NCI-H524 treated with DMSO at 0.1 percent for 48 hours (cell line): Measurements from ENCODE around the gene MTG2.
A peak's percentile ranks its signal among the peaks of the same experiment; 100 is the strongest.

Source experiments
- DNase-seq: peaks from one replicate; lab custom pipeline; 2025; lab: John Stamatoyannopoulos, UW

MTG2 gene, protein sequence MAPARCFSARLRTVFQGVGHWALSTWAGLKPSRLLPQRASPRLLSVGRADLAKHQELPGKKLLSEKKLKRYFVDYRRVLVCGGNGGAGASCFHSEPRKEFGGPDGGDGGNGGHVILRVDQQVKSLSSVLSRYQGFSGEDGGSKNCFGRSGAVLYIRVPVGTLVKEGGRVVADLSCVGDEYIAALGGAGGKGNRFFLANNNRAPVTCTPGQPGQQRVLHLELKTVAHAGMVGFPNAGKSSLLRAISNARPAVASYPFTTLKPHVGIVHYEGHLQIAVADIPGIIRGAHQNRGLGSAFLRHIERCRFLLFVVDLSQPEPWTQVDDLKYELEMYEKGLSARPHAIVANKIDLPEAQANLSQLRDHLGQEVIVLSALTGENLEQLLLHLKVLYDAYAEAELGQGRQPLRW

DNA sequence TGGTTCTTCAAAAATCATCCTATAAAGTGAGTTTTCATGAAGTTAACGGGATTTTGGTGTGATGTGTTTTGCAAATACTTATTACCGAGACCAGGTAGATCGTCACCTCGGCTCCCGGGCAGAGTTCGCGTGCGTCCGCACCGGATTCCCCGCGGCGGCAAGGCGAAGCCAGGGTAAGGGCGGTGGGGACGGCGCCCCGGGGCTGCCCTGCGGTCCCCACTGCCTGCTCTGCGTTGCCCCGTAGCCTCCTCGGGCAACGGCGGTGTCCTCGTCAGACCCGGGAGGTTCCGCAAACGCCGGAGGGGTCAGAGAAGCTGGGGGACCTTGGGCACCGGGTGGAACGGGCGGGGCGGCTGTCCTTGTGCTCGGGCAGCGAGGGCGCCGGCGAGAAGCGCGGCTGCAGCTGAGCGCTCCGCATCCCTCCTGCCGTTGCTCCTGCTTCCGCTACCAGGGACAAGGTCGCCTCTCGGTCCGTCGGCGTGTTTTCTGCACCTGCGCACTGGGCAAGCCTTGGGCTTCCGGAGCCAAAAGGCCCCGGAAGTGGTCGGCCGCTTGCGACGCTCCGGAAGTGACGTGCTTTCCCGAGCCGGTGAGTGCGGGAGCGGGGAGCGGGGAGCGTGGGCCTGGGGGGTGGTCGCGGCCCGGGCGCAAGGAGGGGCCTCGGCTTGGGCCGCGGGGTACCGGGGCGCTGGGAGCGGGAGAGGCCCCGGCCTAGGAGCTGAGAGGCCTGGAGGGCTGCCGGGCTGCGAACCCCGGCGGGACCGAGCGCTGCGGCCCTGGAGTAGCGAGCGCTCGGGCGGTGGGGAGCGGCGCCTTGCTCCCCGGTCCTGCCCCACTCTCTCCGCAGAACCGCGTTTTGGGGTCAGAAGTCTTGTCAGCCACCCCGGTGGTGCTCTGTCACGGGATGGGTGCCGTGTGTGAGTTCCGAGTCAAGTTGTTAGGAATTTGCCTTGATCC, at the start of gene MTG2:
Gene MTG2, plus strand, starts transcription at position 560 of the 957 bp plus-strand sequence. CDS start 10,393 bp downstream, outside the sequence.
- DNase-seq: peak; percentile 58

DNA sequence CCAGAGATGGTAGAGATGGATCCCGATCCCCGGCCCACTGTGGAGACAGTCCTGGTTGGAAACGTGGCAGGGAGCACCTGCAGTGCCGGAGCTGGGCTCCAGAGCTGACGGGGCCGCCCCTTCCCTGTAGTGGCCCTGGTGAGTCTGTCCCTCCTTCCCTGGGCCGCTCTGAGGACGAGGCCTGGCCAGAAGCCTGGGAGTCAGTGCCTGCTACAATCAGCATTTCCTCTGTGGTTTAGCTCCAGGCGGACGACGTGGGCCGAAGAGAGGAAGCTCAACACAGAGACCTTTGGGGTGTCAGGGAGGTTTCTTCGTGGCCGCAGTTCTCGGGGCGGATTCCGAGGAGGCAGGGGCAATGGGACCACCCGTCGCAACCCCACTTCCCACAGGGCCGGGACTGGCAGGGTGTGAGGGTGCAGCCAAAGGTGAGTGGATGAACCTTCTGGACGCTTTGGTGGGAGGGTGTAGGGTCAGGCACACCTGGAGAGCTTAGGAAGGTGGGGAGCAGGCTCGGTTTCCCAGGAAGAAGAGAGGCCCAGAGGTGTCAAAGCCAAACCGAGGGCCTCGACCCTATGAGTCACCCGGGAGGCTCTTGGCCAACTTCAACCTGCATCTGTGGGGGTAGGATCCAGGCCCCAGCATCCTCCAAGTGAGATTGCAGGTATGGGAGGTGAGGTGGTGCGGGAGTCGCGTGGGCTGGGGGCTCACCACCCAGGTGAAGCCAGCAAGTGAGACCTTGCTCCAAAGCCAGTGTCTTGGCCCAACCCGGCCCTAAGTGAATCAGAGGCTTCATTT, 49.6 kb upstream of the MTG2 start:
- DNase-seq: no peak

DNA sequence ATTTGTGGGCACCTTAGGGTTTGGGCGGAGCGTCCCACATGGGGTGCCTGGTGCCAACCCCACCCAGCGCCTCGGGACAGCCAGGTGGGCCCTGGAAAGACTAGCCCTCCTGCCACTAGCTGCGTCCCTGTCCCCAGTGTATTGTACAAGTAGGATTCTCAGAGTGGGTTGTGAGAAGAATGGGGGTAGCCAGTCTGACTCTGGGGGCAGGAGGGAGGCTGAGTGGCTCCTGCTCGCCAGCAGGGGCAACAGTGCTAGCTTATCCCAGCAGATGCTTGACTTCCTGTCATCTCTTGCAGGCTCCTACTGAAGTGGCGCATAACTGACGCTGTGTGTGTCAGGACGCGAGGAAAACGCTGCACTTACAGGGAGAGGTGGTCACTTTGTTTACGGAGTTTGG, 49.0 kb upstream of the MTG2 start:
- no peak for DNase-seq

DNA sequence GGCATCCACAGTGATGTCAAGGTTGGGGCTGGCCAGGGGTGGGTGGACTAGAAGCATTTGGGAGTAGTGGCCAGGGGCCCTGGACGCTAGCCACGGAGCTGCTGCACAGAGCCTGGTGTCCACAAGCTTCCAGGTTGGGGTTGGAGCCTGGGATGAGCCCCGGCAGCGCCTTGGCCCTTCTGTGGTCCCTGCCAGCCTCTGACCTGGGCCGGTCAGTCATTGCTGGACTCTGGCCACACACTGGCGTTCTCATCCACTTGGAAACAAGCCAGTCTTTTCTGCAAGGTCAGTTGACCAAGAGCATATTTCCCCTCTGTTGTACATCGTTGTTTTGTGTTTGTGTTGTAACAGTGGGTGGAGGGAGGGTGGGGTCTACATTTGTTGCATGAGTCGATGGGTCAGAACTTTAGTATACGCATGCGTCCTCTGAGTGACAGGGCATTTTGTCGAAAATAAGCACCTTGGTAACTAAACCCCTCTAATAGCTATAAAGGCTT, 48.0 kb upstream of the MTG2 start:
- no peak for DNase-seq

DNA sequence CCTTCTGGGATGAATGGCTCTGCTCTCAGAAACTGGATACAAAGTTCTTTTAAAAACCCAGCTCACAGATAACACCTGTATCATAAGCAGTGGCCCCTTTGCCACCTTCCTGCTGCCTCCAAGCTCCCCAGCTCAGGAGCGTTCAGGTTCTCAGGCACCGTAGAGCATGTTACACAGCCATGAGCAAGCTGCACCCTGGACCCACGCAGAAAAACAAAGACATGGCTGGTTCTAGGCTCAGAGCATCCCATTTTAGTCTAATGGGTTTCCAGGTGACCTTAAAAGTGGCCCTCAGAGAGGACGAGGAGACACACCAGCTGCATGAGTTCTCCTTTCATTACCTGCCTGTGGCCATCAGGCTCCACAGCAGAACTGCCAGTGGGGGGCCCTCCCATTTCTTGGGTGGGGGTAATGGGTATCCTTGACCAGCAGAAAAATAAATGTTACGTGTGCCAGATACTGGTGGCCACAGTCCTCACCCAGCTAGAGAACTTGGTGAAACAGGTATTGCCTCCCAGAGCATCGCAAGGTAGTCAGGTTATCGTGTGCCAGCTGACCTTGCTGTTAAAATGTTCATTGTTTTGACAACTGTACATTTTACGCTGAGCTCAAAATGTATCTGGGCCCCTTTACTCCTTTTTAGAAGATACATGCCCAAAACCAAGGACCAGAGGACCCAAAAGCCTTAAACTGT, 47.1 kb upstream of the MTG2 start:
- no peak for DNase-seq

DNA sequence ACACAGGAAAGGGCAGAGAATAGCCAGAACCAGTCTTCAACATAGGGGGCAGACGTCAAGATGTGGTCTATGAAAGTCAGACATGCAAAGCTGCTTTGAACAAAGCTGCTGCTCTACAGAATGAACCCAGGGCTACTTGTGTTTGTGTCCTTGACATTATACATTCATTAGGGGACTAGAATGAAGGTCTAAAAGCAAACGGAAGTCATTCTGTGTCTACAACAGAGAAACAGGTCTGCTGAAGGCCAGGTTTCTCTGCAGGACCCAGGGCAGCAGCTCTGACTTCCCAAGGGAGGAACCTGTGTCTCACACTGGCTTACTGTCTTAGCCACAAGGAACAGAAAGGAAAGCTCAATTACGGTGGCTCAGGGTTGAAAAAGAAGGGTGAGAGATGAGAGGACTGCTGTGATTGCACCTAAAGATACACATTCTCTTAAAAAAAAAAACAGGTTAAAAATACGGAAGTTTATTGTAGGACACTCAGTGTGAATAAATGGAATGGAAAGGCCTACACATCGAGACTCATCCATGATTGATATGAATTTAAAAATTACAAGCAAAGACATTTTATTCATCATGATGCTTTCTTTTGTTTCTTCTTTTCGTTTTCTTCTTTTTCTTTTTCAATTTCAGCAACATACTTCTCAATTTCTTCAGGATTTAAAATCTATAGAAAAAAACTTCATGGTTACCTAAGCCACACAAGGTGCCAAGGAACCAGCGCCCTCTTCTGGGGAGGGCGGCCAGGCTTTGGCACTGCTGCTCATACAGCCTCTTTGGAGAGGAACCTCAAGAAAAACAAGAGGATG, 46.3 kb upstream of the MTG2 start:
- DNase-seq: no peak

DNA sequence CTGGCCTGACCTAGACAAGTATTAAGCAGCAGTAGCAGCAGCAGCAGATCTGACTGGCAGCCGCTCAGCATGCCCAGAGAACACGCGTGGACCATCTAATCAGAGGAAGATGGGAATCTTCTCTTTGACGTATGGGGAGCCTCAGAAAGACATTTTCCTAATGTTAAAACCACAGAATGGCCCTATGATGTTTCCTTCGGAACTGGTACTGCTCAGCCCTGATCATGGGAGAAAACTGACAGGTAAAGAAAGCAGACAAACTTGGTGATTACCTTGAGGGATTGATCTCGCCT, 45.8 kb upstream of the MTG2 start:
- DNase-seq: no peak

DNA sequence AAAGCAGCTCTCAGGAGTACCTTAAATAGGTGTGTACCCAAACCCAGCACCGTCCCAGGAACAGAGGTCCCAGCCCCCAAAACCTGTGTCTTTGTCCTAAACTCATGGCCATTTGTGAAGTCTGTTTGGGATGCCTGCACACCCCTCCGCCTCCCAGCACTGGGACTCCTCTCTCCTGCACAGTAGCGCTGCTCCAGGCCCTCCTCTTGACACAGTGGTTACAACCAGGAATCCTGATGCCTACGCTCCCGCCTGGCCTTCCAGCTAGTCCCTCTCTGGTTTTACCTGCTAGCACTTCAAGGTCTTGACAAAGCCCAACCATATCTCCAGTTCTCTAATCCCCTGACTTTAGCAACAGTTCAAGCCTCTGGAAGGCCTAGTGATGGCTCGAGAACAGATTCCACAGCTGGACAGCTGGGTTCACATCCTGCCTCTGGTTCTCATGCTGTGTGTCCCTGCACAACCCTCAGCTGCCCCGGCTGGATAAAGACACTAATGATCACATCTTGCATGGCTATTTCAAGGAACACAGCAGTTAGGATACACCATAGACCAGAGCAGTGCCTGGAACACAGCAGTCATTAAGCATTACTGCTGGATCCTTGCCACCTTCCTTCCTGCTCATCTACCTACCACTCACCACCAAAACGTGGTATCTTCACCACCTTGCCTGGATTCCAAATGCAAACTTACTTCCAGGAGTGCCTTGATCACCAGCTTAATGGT, 45.2 kb upstream of the MTG2 start:
- DNase-seq: no peak

DNA sequence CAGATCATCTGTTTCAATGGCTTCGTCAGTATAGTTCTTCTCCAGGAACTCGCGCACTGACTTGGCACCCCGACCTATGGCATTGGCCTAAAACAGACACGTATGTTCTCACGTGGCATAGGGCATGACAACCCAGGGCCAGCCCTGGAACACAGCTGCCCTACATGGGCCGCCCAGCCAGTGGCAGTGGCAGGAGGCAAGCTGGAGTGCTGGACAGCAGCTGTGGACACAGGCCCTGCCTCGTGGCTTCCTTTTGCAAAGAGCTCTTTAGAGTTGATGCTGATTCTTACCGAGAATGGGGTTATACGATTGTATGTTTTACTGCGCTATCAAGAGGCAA, 44.7 kb upstream of the MTG2 start:
- DNase-seq: no peak

DNA sequence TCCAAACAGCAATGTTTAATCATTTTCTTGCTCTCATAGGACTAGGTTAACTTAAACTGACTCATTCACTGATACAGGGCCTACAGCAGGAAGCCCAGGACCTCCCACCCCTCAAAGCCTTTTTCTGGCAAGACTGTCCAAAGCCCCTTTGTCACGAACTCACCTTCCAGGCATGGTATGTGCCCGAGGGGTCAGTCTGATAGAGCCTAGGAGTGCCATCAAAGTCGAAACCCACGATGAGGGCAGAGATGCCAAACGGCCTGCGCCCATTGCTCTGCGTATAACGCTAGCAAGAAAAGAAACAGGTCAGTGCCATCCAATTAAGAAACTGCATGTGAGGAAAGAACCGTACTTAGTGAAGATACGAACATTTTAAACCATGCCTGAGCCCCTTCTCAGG, 43.9 kb upstream of the MTG2 start:
- no peak for DNase-seq

DNA sequence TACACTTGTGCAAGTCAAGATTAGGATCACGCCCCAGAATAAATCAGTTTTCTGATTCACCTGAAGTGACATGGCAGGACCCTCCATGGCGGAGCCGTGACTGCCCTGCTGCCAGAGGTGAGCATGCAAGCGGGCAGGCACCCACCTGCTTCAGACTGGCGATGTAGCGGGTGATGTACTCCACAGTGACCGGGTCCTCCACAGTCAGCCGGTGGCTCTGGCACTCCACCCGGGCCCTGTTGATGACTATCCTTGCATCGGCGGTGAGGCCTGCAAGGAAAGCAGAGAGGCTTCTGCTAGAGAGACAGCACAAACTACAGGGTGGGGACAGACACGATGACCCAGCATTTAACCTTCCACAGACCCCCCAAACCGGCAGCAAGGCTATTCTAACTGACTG, 43.2 kb upstream of the MTG2 start:
- no peak for DNase-seq

DNA sequence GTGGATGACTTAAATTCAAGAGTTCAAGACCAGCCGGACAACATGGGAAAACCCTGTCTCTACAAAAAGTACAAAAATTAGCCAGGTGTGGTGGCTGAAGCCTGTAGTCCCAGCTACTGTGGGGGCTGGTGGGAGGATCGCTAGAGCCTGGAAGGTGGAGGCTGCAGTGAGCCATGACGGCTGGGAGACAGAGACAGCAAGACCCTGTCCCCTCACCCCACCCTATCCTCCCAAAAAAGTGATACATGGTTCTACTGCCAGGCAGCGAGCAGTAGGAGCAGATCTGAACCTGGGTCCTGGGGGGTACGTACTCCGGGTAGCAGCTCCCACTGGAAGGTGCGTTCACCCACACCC, 41.8 kb upstream of the MTG2 start:
- DNase-seq: no peak

DNA sequence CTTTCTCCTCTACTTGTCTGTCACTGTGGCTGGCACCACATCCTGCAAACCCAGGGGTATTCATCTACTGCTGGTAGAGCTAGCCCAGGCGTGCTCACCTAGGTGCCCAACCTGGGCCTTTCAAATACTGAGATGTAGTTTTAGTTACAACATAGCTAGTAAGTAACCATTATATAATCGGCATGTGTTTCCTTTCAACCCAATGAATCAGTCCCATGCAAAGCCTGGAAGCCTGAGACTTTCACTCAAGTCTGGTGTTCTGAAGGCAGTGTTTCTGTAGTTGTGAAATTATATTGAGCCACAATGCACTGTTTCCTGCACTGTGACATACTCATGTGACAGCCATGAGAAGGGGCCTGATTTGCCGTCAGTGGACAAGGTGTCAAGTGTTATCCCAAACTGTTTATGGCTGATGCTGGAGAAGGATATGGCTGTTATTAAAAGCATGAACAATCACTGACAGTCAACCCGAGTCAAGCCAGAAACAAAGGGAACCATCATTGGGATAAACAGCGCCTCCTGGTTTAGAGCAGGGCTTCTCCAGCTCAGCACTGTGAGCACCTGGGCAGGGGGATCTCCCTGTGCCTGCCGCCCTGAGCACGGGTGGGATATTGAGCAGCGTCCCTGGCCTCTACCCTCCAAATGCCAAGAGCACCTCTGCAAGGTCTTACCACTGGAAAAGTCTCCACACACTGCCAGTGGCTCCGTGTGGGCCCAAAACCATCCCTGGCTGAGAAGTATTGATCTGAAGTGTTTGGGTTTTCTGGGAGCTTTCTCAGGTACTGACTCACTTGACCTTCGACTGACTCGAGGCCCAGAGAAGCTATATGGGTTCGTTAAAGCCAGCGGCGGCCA, 41.2 kb upstream of the MTG2 start:
- no peak for DNase-seq

DNA sequence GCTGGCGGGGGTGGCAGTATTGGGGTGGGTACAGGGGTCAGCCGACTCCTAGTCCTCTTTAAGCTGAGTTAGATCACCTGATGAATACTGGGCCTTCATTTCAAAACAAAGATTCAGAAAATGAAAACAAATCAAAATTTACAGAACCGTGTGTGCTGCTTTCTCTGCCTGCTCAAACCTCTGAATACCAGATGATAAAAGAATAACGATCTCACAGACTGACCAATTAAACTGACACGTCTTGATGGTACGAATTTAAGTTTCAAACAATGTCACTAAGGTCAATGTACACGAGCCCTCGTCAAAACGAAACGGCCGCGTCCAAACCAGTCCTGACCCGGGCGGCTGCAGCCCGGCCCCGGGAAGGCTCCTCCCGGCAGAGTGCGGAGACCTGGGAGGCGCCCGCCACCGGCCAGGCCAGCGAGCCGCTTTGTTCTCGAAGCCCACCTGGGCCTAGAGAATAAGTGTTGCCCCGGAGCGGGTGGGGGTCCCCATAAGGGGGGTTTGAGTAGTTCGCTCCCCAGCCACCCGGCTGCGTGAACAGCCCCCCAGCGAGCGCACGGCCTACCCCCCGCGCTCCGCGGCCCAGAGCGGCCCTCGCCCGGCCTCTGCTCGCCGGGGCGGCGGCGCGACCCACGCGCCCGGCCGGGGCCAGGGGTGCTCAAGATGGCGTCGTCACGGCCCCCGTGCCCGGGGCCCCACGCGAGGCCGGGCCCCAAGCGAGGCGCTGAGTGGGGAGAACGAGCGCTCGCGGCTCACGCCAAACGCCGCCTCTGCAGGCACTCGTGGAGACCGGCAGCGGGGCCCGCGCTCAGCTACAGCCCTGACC, 40.4 kb upstream of the MTG2 start:
- no peak for DNase-seq

DNA sequence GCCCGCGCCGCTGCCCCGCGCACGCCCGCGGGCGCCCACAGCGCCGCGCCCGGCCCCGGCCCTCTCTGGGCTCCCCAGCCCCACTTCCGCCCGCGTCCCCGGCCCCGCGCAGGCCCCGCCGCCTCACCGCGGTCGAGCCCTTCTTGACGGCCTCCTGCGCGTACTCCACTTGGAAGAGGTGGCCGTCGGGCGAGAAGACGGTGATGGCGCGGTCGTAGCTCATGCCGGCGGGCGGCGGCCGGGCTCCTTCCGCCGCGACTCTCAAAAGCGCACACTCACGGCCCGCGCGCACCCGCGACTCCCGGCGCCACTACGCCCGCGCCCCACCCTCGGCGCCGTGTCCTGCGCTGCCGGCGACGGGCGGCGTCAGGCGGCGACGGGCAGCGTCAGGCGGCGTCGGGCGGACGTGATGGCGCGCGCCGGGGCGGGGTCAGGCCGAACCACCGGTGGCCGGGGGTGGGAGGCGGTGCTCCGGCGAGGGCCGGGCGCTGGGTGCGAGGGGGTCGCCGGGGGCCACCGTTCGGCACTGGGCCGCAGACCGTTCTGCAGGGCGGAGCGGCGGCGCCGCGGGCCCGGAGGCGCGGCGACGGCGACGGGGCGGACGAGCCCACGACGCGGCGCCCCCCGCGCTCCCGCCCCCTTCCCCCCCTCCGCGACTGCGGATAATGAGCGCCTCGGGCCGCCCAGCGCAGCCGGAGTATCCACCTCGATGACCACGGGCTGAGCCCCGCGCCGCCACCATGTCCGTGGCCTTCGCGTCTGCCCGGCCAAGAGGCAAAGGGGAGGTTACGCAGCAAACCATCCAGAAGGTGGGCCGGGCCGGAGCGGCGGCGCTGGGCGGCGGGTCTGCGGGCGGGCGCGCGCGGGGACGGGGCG, 39.5 kb upstream of the MTG2 start, which contains the start of the genes PSMA7 and SS18L1:
Gene PSMA7, minus strand, starts transcription at position 314 of the 876 bp plus-strand sequence. Its CDS starts 91 bp downstream, at position 223.
Gene SS18L1, plus strand, starts transcription at position 689 of the 876 bp plus-strand sequence. Its CDS starts 52 bp downstream, at position 741.
- peak; percentile 15 for DNase-seq

DNA sequence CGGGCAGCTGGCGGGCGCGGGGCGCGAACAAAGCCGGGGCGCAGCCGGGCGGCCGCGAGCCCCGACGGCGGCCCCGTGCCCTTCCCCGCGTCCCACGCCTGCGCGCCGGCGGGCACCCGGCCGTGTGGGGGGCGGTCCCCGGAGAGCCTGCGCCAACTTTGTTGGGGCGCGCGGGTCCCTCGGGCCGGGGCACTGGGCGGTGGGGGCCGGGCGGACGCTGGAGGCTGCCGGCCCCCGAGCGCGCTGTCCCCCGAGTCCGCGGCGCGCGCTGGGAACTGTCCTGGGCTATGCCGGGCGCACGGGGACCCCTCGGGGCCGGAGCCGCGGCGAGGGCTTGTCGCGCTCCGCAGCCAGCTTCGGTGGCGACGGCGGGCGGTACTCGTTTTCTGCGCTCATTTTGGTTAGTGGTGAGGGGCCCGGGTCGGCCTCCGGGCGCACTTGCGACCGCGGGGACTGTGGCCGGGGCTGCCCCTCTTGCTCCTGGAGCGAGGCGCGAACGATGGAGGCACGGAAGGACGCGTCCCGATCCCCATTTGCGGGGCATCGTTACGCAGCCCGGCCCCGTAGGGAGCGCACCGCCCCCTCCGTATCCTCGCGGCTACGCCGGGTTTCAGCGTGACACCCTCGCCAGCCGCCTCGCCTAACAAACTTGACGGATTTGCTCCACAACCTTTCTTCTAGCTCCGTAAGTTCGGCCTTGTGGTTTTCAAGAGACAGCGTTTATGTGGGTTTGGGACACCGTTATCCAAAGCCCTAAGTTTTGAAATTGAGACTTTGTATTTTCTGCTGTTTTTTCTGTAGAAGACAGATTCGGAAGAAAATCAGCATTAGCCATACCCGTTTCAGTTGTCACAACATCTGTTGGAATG, 38.6 kb upstream of the MTG2 start:
- no peak for DNase-seq
